ENCODE data around the gene VWA7. TPM values are rescaled to one million over a fixed set of nuclear protein-coding genes. Genes with fewer than 3 reads are reported as not detected.
"Not testable (repeated sequence)": the region's sequence is repeated elsewhere in the genome, so short reads cannot be mapped to it uniquely, and the experiment has no call there.

VWA7 gene
- 0.29 and 0.36 TPM in 2 replicates for total RNA-seq

GRCh38 chr6:31776989-31777666 lies at the start of gene VWA7:
VWA7 (minus strand) TSS chr6:31777328; CDS start chr6:31776779, 549 bp downstream.
- no peaks in the 10 kb centered on the region for H3K27me3 ChIP-seq (ENCODE audit: insufficient read depth, low read length)
- peak within 1 kb of the TSS; percentile 54 for H3K4me3 ChIP-seq (ENCODE audit: insufficient read depth, low read length)
- no peaks in the 10 kb centered on the region for H3K9me3 ChIP-seq (ENCODE audit: low read depth, low read length)
- peak; percentile 99 for DNase-seq (ENCODE audit: insufficient read length, low spot score, missing footprints)
- peaks cover 29% of the 10 kb centered on the region for H3K36me3 ChIP-seq (ENCODE audit: insufficient read depth, low read length)
- peak within 1 kb of the TSS; percentile 66 for H3K4me2 ChIP-seq (ENCODE audit: insufficient read depth, low read length)
- peak within 1 kb of the TSS; percentile 37 for H3K27ac ChIP-seq (ENCODE audit: low read depth, low read length)
- H4K20me1 ChIP-seq (ENCODE audit: insufficient read depth, low read length) = peaks cover 3% of the 10 kb centered on the region
- peaks cover 12% of the 10 kb centered on the region for H3K4me1 ChIP-seq (ENCODE audit: insufficient read depth, low read length)
- TF ChIP-seq CTCF (IDR thresholded peaks at IDR 0.05; ENCODE audit: extremely low read depth, low read depth, low read length) = no peak
- H3K79me2 ChIP-seq (ENCODE audit: insufficient read depth, low read length) = no peaks in the 10 kb centered on the region
- H2AFZ ChIP-seq (ENCODE audit: low read length) = no peak within 1 kb of the TSS

- H3K4me1 ChIP-seq (ENCODE audit: insufficient read depth, low read length) = peaks cover 22% of the 10 kb centered on the region
- peak; percentile 91 for DNase-seq (ENCODE audit: insufficient read length, low spot score, missing footprints)
- H3K27me3 ChIP-seq (ENCODE audit: insufficient read depth, low read length) = no peaks in the 10 kb centered on the region
- H2AFZ ChIP-seq (ENCODE audit: low read length) = peak overlapping the region; percentile 68
- H3K9me3 ChIP-seq (ENCODE audit: low read depth, low read length) = no peaks in the 10 kb centered on the region
- no peak for TF ChIP-seq CTCF (IDR thresholded peaks at IDR 0.05; ENCODE audit: extremely low read depth, low read depth, low read length)
- H3K79me2 ChIP-seq (ENCODE audit: insufficient read depth, low read length) = peaks cover 24% of the 10 kb centered on the region
- H3K4me3 ChIP-seq (ENCODE audit: insufficient read depth, low read length) = peak overlapping the region; percentile 77
- H4K20me1 ChIP-seq (ENCODE audit: insufficient read depth, low read length) = peaks cover 7% of the 10 kb centered on the region
- peak overlapping the region; percentile 86 for H3K4me2 ChIP-seq (ENCODE audit: insufficient read depth, low read length)
- H3K27ac ChIP-seq (ENCODE audit: low read depth, low read length) = peak overlapping the region; percentile 77
- H3K36me3 ChIP-seq (ENCODE audit: insufficient read depth, low read length) = no peaks in the 10 kb centered on the region
Observed at GRCh38 chr6:31826793-31827285, 49.7 kb upstream of the VWA7 start.

- H4K20me1 ChIP-seq (ENCODE audit: insufficient read depth, low read length) = peaks cover 7% of the 10 kb centered on the region
- DNase-seq (ENCODE audit: insufficient read length, low spot score, missing footprints) = no peak
Observed at GRCh38 chr6:31825553-31825952, 48.4 kb upstream of the VWA7 start.

GRCh38 chr6:31823592-31824196 lies 46.6 kb upstream of the VWA7 start:
- H3K4me2 ChIP-seq (ENCODE audit: insufficient read depth, low read length); H3K27ac ChIP-seq (ENCODE audit: low read depth, low read length): not testable (repeated sequence)

More at GRCh38 chr6:31825553-31825952, 48.4 kb upstream of the VWA7 start:
- Histone ChIP-seq H3K27ac (ENCODE audit: low read depth, low read length) (no peak overlapping the region), H2AFZ (ENCODE audit: low read length) (no peak overlapping the region), H3K27me3 (ENCODE audit: insufficient read depth, low read length) (no peaks in the 10 kb centered on the region), H3K4me2 (ENCODE audit: insufficient read depth, low read length) (no peak overlapping the region), H3K36me3 (ENCODE audit: insufficient read depth, low read length) (no peaks in the 10 kb centered on the region), H3K79me2 (ENCODE audit: insufficient read depth, low read length) (peaks cover 12% of the 10 kb centered on the region), H3K4me3 (ENCODE audit: insufficient read depth, low read length) (no peak overlapping the region), H3K4me1 (ENCODE audit: insufficient read depth, low read length) (peaks cover 16% of the 10 kb centered on the region), H3K9me3 (ENCODE audit: low read depth, low read length) (no peaks in the 10 kb centered on the region)
- no peak for TF ChIP-seq CTCF (IDR thresholded peaks at IDR 0.05; ENCODE audit: extremely low read depth, low read depth, low read length)

More at GRCh38 chr6:31823592-31824196, 46.6 kb upstream of the VWA7 start:
- H4K20me1 ChIP-seq (ENCODE audit: insufficient read depth, low read length); H3K36me3 ChIP-seq (ENCODE audit: insufficient read depth, low read length); H3K27me3 ChIP-seq (ENCODE audit: insufficient read depth, low read length); H2AFZ ChIP-seq (ENCODE audit: low read length); H3K9me3 ChIP-seq (ENCODE audit: low read depth, low read length); DNase-seq (ENCODE audit: insufficient read length, low spot score, missing footprints); H3K4me3 ChIP-seq (ENCODE audit: insufficient read depth, low read length); H3K79me2 ChIP-seq (ENCODE audit: insufficient read depth, low read length): not testable (repeated sequence)
- peaks cover 17% of the 10 kb centered on the region for H3K4me1 ChIP-seq (ENCODE audit: insufficient read depth, low read length)

Measured in osteoblast (primary cell).